SH-SY5Y (cell line): ENCODE results near the gene EPHA2.

Experiments used
- GATA2 ChIP-seq: IDR thresholded peaks from 2 replicates; pipeline ENCODE4 v1.6.1; 2011; ENCODE audit warnings: mild to moderate bottlenecking, low read depth, low read length
- GATA3 ChIP-seq: IDR thresholded peaks from 2 replicates; pipeline ENCODE4 v1.6.1; 2011; ENCODE audit warnings: low read depth, mild to moderate bottlenecking, low read length, moderate library complexity

GRCh38 chr1:16195518-16195905, 39.6 kb upstream of the EPHA2 start:
- no peak for TF ChIP-seq GATA2
- no peak for TF ChIP-seq GATA3
